CD4-positive, CD25-positive, alpha-beta regulatory T cell (primary cell): ENCODE results near the gene FOXJ3. TPM values are rescaled to one million over a fixed set of nuclear protein-coding genes. Genes with fewer than 3 reads are reported as not detected.

Experiments used
- ATAC-seq, 2 donors: fragments of 150-1000 bp; cut with Tn5 transposase; one replicate each; pipeline ENCODE4 v1.10.0; 2021; ENCODE audit warnings: low read depth in 2 of 2, moderate number of reproducible peaks in 2 of 2, moderate library complexity in 1 of 2
- DNase-seq, 3 donors: peaks; one replicate each; pipeline versions ENCODE4 v3.0.0 to v3.0.0-alpha.2; 2012 to 2022; ENCODE audit warnings: mixed read lengths in 1 of 3
- H3K27ac ChIP-seq: one replicate; pipeline ENCODE4 v1.7.0; 2013; ENCODE audit warnings: mild to moderate bottlenecking, low read length; ENCODE audit not compliant: insufficient read depth, poor library complexity, severe bottlenecking
- H3K27me3 ChIP-seq: one replicate; pipeline ENCODE4 v1.7.0; 2013; ENCODE audit warnings: low read length; ENCODE audit not compliant: control insufficient read depth, insufficient read depth
- H3K36me3 ChIP-seq: one replicate; pipeline ENCODE4 v1.7.0; 2013; ENCODE audit warnings: mild to moderate bottlenecking, low read length, moderate library complexity; ENCODE audit not compliant: control insufficient read depth, insufficient read depth
- H3K4me1 ChIP-seq: 2 replicates; pipeline ENCODE4 v1.7.0; 2013; ENCODE audit warnings: mild to moderate bottlenecking, low read length; ENCODE audit not compliant: insufficient read depth, control insufficient read depth, poor library complexity, severe bottlenecking
- H3K4me3 ChIP-seq: one replicate; pipeline ENCODE4 v1.7.0; 2013; ENCODE audit warnings: low read depth, mild to moderate bottlenecking, low read length, moderate library complexity
- H3K9me3 ChIP-seq, 2 experiments: 1 replicate in 1 of 2; 2 replicates in 1 of 2; pipeline ENCODE4 v1.7.0; 2013; ENCODE audit warnings: low read length in 2 of 2, mild to moderate bottlenecking in 1 of 2, moderate library complexity in 1 of 2; ENCODE audit not compliant: control insufficient read depth in 2 of 2
- H3K27ac Mint-ChIP-seq, 3 donors: one replicate each; pipeline ENCODE4 v1.8.0; 2020 to 2022; ENCODE audit warnings: mild to moderate bottlenecking in 3 of 3, mixed read lengths in 3 of 3, moderate library complexity in 2 of 3
- H3K27me3 Mint-ChIP-seq: one replicate; pipeline ENCODE4 v1.8.0; 2022; ENCODE audit warnings: mild to moderate bottlenecking, mixed read lengths
- H3K36me3 Mint-ChIP-seq: one replicate; pipeline ENCODE4 v1.8.0; 2020; ENCODE audit warnings: mixed read lengths
- H3K4me1 Mint-ChIP-seq, 4 donors: one replicate each; pipeline ENCODE4 v1.8.0; 2020 to 2022; ENCODE audit warnings: mixed read lengths in 4 of 4, mild to moderate bottlenecking in 1 of 4
- H3K4me3 Mint-ChIP-seq, 4 donors: one replicate each; pipeline ENCODE4 v1.8.0; 2020 to 2022; ENCODE audit warnings: mild to moderate bottlenecking in 4 of 4, mixed read lengths in 4 of 4, moderate library complexity in 3 of 4
- H3K9me3 Mint-ChIP-seq, 7 donors: one replicate each; pipeline ENCODE4 v1.8.0; 2020 to 2022; ENCODE audit warnings: mixed read lengths in 7 of 7, mild to moderate bottlenecking in 3 of 7, moderate library complexity in 2 of 7
- polyA plus RNA-seq, 4 donors: library from polyadenylated mRNA; unstranded; fragments of 300-500 nt; fragmentation: Illumina TruSeq; gene quantifications; one replicate each; pipeline ENCODE4 v1.2.3, GENCODE V29; 2021
- total RNA-seq: library from RNA; stranded (reverse); gene quantifications from one replicate; pipeline ENCODE4 v1.2.3, GENCODE V29; 2022

The FOXJ3 gene
- total and polyA plus RNA-seq, 5 donors from 2014 or later: 21.0 to 68.6 (median 37.1) TPM

DNA sequence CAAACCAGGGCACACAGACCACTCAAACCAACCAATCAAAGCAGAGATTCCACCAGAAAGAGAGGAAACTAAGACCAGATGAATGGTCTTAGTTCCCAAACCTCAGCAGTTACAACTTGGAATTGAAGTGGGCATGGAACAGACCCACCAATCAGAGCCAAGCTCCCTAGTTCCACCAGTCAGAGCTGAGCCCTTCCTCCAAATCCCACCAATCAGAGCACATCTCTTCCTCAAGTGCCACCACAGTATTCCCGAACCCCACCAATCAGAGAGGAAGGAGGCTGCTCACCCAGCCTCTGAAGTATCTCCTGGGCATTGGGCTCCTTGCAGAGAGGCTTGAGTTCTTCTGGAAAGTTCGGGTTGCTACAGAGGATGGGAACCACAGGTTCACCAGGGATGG is 171.9 kb downstream of the FOXJ3 start:
- ATAC-seq: no peak
- no peaks in the 10 kb centered on the region for H3K4me1 Mint-ChIP-seq
- H3K9me3 Mint-ChIP-seq: peaks cover 0 to 14% (median 5%) of the 10 kb centered on the region in 7 donors

DNA sequence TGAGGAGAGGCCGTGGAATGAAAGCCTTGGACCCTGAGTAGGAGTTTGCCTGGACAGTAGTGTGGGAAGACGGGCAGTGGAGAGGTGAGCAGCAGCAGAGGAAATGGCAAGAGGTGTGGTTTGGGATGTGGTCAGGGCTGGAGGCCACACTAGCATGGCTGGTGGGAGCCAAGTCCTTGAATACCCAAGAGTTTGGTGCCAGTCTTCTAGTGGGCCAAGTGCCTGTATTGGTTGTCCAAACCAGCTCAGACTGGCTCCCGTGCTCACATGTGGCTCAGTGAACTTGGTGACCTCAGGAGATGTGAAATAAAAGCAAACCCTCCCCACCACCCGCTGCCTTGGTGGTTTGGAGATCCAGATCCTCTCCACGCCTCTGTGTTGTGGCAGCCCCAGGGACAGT is 172.9 kb downstream of the FOXJ3 start:
- no peak overlapping the region for H3K4me3 Mint-ChIP-seq
- H3K9me3 Mint-ChIP-seq: peaks cover 0 to 14% (median 5%) of the 10 kb centered on the region in 7 donors
- H3K4me1 ChIP-seq: no peaks in the 10 kb centered on the region
- H3K27me3 ChIP-seq: no peaks in the 10 kb centered on the region
- peak overlapping the region in 1 of 3 donors; percentile 12 for H3K27ac Mint-ChIP-seq
- H3K27me3 Mint-ChIP-seq: peaks cover 26% of the 10 kb centered on the region
- ATAC-seq (no peak), DNase-seq (no peak)
- no peaks in the 10 kb centered on the region for H3K36me3 Mint-ChIP-seq
- H3K4me1 Mint-ChIP-seq: peaks cover 0 to 3% (median 1%) of the 10 kb centered on the region in 4 donors
- H3K9me3 ChIP-seq: peaks cover 10 to 14% of the 10 kb centered on the region in 2 experiments
- H3K36me3 ChIP-seq: no peaks in the 10 kb centered on the region
- no peak overlapping the region for H3K27ac ChIP-seq
- no peak overlapping the region for H3K4me3 ChIP-seq

More for the DNA sequence above, 171.9 kb downstream of the FOXJ3 start:
- Mint-ChIP-seq H3K27ac (no peak overlapping the region), H3K27me3 (peaks cover 19% of the 10 kb centered on the region), H3K4me3 (no peak overlapping the region), H3K36me3 (no peaks in the 10 kb centered on the region)
- Histone ChIP-seq H3K4me3 (no peak overlapping the region), H3K27ac (no peak overlapping the region), H3K36me3 (no peaks in the 10 kb centered on the region), H3K27me3 (no peaks in the 10 kb centered on the region), H3K4me1 (no peaks in the 10 kb centered on the region), H3K9me3 (peaks cover 10 to 14% of the 10 kb centered on the region in 2 experiments)
- DNase-seq: no peak

DNA sequence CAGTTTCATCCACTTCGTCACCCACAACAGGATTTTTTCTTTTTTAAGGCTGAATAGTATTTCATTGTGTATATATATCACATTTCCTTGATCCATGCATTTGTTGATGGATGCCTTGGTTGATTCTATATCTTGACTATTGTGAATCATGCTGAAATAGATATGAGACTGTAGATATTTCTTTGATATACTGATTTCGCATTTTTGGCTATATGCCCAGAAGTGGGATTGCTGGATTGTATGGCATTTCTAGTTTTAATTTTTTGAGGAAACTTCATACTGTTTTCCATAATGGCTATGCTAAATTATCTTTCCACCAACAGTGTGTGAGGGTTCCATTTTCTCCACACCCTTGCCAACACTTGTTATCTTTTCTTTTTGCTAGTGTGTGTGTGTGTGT is 176.8 kb downstream of the FOXJ3 start:
- H3K9me3 Mint-ChIP-seq: peaks cover 0 to 14% (median 5%) of the 10 kb centered on the region in 7 donors
- no peak overlapping the region for H3K4me3 Mint-ChIP-seq
- H3K36me3 Mint-ChIP-seq: no peaks in the 10 kb centered on the region
- H3K27ac ChIP-seq: no peak overlapping the region
- H3K36me3 ChIP-seq: no peaks in the 10 kb centered on the region
- H3K4me3 ChIP-seq: no peak overlapping the region
- no peaks in the 10 kb centered on the region for H3K4me1 ChIP-seq
- ATAC-seq (no peak), DNase-seq (no peak)
- peaks cover 26% of the 10 kb centered on the region for H3K27me3 Mint-ChIP-seq
- H3K9me3 ChIP-seq: peaks cover 10 to 14% of the 10 kb centered on the region in 2 experiments
- peaks cover 0 to 3% (median 1%) of the 10 kb centered on the region in 4 donors for H3K4me1 Mint-ChIP-seq
- no peak overlapping the region for H3K27ac Mint-ChIP-seq
- H3K27me3 ChIP-seq: no peaks in the 10 kb centered on the region

DNA sequence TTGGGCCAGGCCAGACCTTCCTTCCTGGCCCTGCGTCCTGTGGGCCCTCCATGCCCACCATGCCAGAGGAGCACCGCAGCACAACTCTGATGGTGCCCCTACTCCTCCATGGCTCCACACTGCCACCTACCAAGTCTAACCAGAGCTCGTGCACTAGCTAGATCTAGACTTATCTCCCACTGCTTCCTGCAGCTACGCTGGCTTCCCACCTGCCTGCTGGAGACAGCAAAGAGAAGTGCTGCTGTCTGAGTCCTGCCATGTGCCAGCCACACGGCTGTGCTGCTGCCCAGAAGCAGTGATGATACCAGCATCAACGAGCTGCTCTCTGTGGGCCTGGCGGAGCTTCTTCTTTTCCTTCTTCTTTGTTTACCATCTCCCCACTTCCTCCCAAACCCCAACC is 177.4 kb downstream of the FOXJ3 start:
- no peaks in the 10 kb centered on the region for H3K36me3 Mint-ChIP-seq
- H3K4me3 ChIP-seq: no peak overlapping the region
- peaks cover 0 to 3% (median 1%) of the 10 kb centered on the region in 4 donors for H3K4me1 Mint-ChIP-seq
- peak overlapping the region in 1 of 3 donors; percentile 52 for H3K27ac Mint-ChIP-seq
- H3K27me3 Mint-ChIP-seq: peaks cover 26% of the 10 kb centered on the region
- no peaks in the 10 kb centered on the region for H3K36me3 ChIP-seq
- peak in 1 of 3 donors; percentile 11 for DNase-seq
- H3K27ac ChIP-seq: no peak overlapping the region
- H3K9me3 Mint-ChIP-seq: peaks cover 0 to 14% (median 5%) of the 10 kb centered on the region in 7 donors
- no peak overlapping the region for H3K4me3 Mint-ChIP-seq
- peaks cover 10 to 14% of the 10 kb centered on the region in 2 experiments for H3K9me3 ChIP-seq
- no peaks in the 10 kb centered on the region for H3K27me3 ChIP-seq
- no peaks in the 10 kb centered on the region for H3K4me1 ChIP-seq
- no peak for ATAC-seq

DNA sequence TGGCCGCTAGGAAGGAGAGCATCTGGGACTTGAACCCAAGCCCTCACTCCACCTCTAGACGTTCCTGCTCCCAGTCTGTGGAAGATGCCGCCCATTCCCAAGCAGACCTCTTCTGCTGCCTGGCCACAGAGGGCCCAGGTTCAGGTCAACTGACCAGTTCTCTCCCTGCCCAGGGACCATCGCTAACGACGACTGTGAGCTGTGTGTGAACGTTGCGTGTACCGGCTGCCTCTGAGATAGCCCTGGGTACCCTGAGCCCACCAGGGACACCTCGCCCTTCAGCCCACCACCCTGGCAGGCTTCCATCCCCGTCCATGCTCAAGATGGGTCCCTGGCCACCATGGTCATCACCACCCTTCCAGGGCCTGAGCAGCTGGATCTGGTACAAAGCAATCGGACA is 179.7 kb downstream of the FOXJ3 start:
- DNase-seq: no peak
- no peak overlapping the region for H3K27ac ChIP-seq
- Mint-ChIP-seq H3K27ac (no peak overlapping the region), H3K27me3 (peaks cover 15% of the 10 kb centered on the region), H3K4me3 (no peak overlapping the region), H3K9me3 (peaks cover 0 to 1% (median 0%) of the 10 kb centered on the region in 7 donors), H3K4me1 (peaks cover 0 to 3% (median 1%) of the 10 kb centered on the region in 4 donors), H3K36me3 (no peaks in the 10 kb centered on the region)
- no peak for ATAC-seq
- peaks cover under 1% of the 10 kb centered on the region for H3K27me3 ChIP-seq
- H3K36me3 ChIP-seq: no peaks in the 10 kb centered on the region
- peaks cover 0 to 3% of the 10 kb centered on the region in 2 experiments for H3K9me3 ChIP-seq
- H3K4me3 ChIP-seq: no peak overlapping the region
- no peaks in the 10 kb centered on the region for H3K4me1 ChIP-seq

DNA sequence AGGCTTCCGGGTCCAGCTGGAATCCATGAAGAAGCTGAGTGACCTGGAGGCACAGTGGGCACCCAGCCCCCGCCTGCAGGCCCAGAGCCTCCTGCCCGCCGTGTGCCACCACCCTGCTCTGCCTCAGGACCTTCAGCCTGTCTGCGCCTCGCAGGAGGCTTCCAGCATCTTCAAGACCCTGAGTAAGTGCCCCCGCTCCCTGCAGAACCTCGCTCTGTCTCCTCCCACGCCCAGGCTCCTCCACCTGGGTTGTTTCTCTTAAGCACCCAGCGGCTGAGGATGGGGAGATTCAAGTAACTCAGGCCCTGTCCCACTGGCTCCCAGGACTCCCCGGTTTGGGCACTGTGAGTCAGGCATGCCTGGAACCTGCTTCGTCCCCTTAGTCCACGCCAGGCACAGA is 180.3 kb downstream of the FOXJ3 start:
- DNase-seq (no peak), ATAC-seq (no peak)
- Histone ChIP-seq H3K9me3 (no peaks in the 10 kb centered on the region), H3K4me3 (no peak overlapping the region), H3K4me1 (no peaks in the 10 kb centered on the region), H3K27ac (no peak overlapping the region), H3K36me3 (no peaks in the 10 kb centered on the region), H3K27me3 (peaks cover 3% of the 10 kb centered on the region)
- H3K4me3 Mint-ChIP-seq: no peak overlapping the region
- H3K9me3 Mint-ChIP-seq: peaks cover 0 to under 1% (median 0%) of the 10 kb centered on the region in 7 donors
- peaks cover 19% of the 10 kb centered on the region for H3K27me3 Mint-ChIP-seq
- H3K27ac Mint-ChIP-seq: no peak overlapping the region
- H3K4me1 Mint-ChIP-seq: peaks cover 0 to 3% (median 1%) of the 10 kb centered on the region in 4 donors
- no peaks in the 10 kb centered on the region for H3K36me3 Mint-ChIP-seq

DNA sequence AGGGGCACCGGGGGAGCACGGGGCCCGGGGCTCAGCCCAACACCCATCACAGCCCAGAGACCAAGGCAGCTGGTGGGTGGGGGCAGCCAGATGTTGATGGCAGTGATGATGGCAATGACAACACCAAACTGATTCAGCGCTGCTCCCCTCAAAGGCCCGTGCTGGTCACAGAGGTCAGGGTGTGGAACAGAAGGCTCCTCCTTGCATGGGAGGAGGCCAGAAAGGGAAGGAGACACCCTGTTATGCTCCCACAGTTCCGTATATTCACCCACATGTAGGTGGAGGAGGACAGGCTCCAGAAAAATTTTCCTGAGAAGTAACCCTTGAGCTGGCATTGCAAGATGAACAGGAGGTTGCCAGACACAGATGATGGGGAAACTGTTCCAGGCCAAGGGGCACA is 181.4 kb downstream of the FOXJ3 start:
- Histone ChIP-seq H3K27me3 (peaks cover 3% of the 10 kb centered on the region), H3K9me3 (no peaks in the 10 kb centered on the region), H3K27ac (no peak overlapping the region), H3K4me3 (no peak overlapping the region), H3K4me1 (no peaks in the 10 kb centered on the region), H3K36me3 (no peaks in the 10 kb centered on the region)
- Mint-ChIP-seq H3K9me3 (no peaks in the 10 kb centered on the region), H3K36me3 (no peaks in the 10 kb centered on the region), H3K27me3 (peaks cover 13% of the 10 kb centered on the region), H3K27ac (no peak overlapping the region), H3K4me1 (peaks cover 0 to 3% (median 1%) of the 10 kb centered on the region in 4 donors), H3K4me3 (no peak overlapping the region)
- DNase-seq (no peak), ATAC-seq (no peak)

DNA sequence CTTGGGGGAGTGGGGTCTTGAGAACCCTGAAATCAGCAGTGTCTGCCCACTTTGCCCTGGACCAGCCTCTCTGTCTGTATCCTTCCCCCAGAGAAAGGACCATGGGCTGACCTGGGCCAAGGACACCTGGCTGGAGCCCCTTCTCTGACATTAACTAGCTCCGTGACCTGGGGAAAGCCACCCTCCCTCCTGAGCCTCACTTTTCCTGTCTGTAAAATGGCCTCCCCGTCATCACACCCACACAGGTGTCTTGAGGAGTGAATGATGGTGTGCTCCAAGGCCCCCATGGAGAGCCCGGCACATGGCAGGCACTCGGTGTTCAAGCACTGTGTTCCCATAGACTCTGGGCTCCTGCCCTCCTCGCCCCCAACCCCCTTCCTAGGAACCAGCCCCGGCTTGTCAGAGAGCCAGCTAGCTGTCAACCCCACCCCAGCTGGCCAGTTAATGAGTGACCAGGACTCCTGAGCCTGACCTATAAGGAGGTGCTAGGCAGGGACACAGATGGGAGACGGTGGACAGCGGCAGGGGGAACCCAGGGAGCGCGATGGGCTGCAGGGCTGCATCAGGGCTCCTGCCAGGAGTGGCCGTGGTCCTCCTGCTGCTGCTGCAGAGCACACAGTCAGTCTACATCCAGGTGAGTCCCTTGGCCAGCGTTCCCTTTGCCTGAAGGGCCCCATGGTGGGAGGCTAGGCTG is 182.0 kb downstream of the FOXJ3 start, which contains the start of gene GUCA2B:
Gene GUCA2B, plus strand, starts transcription at position 504 of the 694 bp plus-strand sequence. Its CDS starts 41 bp downstream, at position 545.
- Histone ChIP-seq H3K9me3 (no peaks in the 10 kb centered on the region), H3K27me3 (peaks cover 3% of the 10 kb centered on the region), H3K36me3 (no peaks in the 10 kb centered on the region), H3K4me1 (no peaks in the 10 kb centered on the region), H3K4me3 (no peak within 1 kb of the TSS), H3K27ac (no peak within 1 kb of the TSS)
- Mint-ChIP-seq H3K4me1 (peaks cover 0 to 3% (median under 1%) of the 10 kb centered on the region in 4 donors), H3K36me3 (no peaks in the 10 kb centered on the region), H3K27me3 (peaks cover 11% of the 10 kb centered on the region), H3K4me3 (no peak within 1 kb of the TSS), H3K9me3 (no peaks in the 10 kb centered on the region), H3K27ac (no peak within 1 kb of the TSS)
- DNase-seq (no peak), ATAC-seq (no peak)
